ENCODE data around the gene SOD2.
A peak's percentile ranks its signal among the peaks of the same experiment; 100 is the strongest.
"Not testable (repeated sequence)": the region's sequence is repeated elsewhere in the genome, so short reads cannot be mapped to it uniquely, and the experiment has no call there.

Gene SOD2

DNA sequence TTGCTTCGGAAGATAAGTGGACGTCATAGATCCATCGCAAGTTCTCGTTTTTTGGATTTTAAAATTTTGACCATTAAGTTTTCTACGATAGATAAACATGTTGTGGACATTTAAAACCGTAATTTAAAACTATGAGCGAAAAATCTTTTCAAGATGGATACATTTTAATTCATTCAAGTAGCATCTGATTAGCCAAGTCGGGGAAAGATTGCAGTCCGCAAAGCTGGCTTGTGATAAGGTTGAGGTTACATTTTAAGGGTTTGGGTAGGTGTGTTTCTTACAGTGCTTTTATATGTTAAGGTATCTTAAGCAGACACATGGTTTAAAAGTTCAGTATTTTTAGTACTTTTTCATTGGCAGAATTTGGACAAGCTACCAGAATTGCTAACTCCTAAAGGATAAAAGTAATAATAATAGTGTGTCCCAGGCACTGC lies 35.5 kb upstream of the SOD2 start:
- TF ChIP-seq, protein P1, sequence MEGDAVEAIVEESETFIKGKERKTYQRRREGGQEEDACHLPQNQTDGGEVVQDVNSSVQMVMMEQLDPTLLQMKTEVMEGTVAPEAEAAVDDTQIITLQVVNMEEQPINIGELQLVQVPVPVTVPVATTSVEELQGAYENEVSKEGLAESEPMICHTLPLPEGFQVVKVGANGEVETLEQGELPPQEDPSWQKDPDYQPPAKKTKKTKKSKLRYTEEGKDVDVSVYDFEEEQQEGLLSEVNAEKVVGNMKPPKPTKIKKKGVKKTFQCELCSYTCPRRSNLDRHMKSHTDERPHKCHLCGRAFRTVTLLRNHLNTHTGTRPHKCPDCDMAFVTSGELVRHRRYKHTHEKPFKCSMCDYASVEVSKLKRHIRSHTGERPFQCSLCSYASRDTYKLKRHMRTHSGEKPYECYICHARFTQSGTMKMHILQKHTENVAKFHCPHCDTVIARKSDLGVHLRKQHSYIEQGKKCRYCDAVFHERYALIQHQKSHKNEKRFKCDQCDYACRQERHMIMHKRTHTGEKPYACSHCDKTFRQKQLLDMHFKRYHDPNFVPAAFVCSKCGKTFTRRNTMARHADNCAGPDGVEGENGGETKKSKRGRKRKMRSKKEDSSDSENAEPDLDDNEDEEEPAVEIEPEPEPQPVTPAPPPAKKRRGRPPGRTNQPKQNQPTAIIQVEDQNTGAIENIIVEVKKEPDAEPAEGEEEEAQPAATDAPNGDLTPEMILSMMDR (IDR thresholded peaks at IDR 0.05; ENCODE audit: insufficient read depth, low read depth, low read length, missing control alignments), result no peak
- no peak for DNase-seq (ENCODE audit: low read depth)
- H3K4me3 ChIP-seq (ENCODE audit: low read depth, low read length), result peak overlapping the region; percentile 97

DNA sequence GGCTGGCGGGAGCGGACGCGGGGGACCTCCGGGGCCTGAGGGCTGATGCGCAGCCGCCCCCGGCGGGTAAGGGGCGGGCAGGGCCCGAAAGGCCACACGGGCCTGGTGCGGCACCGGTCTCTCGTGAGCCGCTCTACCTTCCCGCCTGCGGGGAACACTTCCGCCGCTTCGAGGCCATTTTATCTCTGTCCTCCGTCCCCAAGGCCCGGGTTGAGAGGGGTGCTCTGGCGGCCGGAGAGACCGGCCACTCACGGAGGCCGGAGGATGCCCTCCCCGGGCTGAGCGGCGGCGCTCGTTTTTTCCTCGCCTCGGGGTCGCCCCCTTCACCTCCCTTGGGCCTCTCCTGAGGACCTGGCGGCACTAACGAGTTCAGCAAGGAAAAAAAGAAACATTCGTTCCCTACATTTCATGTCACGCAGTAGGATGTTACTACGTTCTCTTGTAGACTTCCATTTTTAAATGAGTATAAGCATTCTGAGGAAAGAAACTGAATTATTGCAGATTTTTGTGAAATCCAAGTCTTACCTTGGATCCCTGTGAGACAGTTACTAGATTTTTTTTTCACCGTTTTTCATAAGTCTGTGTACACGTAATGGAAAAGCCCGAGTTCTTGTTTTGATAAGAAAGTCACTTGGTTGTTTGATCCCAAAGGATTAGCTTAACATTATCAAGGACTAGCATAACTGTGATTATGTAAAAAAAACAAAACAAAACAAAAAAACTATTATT lies 34.8 kb upstream of the SOD2 start:
- peak overlapping the region; percentile 97 for H3K4me3 ChIP-seq (ENCODE audit: low read depth, low read length)
- TF ChIP-seq, protein P1 (IDR thresholded peaks at IDR 0.05; ENCODE audit: insufficient read depth, low read depth, low read length, missing control alignments), result no peak
- DNase-seq (ENCODE audit: low read depth), result peak; percentile 71

DNA sequence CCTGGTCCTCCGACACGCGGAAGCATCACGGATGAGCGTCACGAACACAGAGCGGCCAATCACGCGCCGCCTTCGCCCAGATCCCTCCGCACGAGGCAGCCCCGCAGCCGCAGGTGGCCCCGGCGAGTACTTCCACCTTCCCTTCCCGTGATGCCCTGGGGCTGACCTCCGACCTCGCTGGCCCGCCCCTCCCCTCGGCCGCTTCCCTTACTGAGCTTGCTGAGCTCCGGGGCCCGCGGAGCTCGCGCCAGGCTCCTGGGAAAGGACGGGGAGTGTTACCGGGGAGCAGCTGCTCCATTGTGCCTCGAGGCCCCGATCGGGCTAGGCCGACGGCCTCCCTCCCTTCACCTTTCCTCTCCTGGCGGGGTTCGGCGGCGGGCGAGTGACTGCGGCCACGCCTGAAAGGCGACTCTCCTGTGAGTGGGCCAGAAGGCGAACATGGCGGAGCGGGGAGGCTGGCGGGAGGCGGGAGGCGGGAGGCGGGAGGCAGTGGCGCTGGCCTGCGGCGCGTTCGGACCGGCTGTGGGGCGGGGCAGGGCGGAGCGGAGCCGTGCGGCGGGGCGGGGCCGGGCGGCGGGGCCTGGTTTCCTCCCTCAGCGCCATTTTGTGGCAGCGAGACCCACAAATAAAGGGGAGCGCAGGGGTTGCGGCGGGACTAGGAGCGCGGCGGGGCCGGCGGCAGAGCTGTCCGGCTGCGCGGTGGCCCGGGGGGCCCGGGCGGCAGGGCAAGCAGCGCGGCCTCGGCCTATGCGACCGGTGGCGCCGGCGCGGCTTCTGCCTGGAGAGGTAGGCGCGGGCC lies 34.1 kb upstream of the SOD2 start, which contains the start of gene WTAP:
Gene WTAP (plus strand): TSS at position 589 of the 799 bp plus-strand sequence. CDS start 8,760 bp downstream, outside the sequence.
- H3K4me3 ChIP-seq (ENCODE audit: low read depth, low read length), result peak within 1 kb of the TSS; percentile 97
- TF ChIP-seq, protein P1 (IDR thresholded peaks at IDR 0.05; ENCODE audit: insufficient read depth, low read depth, low read length, missing control alignments), result no peak
- DNase-seq (ENCODE audit: low read depth), result peak; percentile 99

DNA sequence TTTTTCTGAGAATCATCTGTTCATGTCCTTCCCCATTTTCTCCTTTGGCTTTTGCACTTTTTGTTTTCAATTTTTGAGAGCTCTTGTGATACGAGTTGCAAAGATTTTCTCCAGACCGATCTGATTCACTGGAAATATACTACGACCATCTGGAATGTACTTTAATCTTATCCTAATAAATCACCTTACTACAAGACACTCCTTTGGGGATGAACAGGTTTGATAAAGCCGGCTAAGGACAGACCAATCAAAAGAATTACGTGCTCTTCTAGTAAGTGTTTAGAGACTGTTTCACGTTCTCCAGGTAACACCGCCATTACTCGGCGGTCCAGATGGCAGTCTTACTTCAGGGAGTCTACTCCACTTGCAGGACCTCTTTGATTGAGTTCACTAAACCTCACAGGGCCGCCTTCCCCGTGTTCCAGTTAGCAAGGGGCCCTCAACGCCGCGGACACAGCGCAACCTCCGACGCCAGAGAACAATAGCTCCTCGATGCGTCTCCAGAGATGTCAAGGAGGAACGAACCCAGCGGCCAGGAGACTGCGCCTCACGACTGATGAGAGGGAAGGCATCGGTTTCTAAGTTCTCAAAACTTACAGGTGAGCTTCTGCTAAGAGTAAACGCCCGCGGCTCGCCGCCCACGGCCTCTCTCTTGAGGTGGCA lies 33.3 kb upstream of the SOD2 start:
- H3K4me3 ChIP-seq (ENCODE audit: low read depth, low read length), result peak overlapping the region; percentile 66
- TF ChIP-seq, protein P1 (IDR thresholded peaks at IDR 0.05; ENCODE audit: insufficient read depth, low read depth, low read length, missing control alignments), result no peak
- no peak for DNase-seq (ENCODE audit: low read depth)

DNA sequence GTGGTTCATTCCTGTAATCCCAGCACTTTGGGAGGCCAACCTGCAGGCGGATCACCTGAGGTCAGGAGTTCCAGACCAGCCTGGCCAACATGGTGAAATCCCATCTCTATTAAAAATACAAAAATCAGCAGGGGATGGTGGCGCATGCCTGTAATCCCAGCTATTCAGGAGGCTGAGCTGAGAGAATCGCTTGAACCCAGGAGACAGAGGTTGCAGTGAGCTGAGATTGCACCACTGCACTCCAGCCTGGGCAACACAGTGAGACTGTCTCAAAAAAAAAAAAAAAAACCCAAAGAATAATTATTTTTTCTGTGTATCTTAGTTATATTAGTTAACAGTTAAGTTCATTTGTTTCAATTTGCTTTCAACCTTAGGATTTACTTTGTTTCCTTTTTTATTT lies 32.2 kb upstream of the SOD2 start:
- H3K4me3 ChIP-seq (ENCODE audit: low read depth, low read length), result peak overlapping the region; percentile 66; the same call in 1 of the 2 replicates
- not testable (repeated sequence) for DNase-seq (ENCODE audit: low read depth)

DNA sequence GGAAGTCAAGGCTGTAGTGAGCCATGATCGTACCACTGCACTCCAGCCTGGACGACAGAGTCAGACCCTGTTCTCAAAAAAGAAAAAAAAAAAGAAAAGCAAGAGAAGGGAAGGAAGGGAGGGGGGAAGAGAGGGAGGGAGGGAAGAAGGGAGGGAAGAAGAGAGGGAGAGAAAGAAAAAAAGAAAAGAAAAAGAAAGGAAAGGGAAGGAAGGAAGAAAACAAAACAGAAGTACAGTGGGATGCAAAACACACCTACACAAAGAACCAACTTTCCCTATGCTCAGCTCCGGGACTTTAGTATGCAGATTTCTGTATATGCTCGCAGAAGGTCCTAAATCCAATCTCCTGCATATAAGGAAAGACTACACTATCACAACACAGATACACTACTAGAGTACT lies 31.7 kb upstream of the SOD2 start:
- DNase-seq (ENCODE audit: low read depth), result no peak
- no peak overlapping the region for H3K4me3 ChIP-seq (ENCODE audit: low read depth, low read length)
- TF ChIP-seq, protein P1 (IDR thresholded peaks at IDR 0.05; ENCODE audit: insufficient read depth, low read depth, low read length, missing control alignments), result no peak

DNA sequence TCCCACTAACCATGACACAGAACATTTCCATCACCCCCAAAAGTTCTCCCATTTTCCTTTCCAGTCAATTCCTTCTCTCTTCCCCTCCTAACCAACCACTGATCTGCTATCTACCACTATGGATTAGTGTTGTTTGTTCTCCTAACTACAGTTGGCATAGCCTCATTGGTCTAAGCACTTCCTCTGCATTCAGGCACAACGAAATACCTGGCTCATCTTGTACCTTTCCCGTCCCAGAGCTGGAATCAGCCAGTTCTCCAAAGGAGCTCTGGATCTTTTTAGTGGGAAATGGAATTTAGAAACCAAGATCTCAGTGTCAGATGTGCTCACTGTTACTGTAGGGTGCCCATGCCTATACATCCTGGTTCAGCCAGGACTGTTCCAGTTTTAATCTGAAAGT lies 30.2 kb upstream of the SOD2 start:
- no peak for DNase-seq (ENCODE audit: low read depth)
- TF ChIP-seq, protein P1 (IDR thresholded peaks at IDR 0.05; ENCODE audit: insufficient read depth, low read depth, low read length, missing control alignments), result no peak
- no peak overlapping the region for H3K4me3 ChIP-seq (ENCODE audit: low read depth, low read length)

Measured in GM12865 (cell line).